ENCODE measurements around the gene CLEC16A. TPM values are rescaled to one million over a fixed set of nuclear protein-coding genes. Genes with fewer than 3 reads are reported as not detected.

CLEC16A gene
- total RNA-seq, 1 donor from 2014 or later: 20.4 TPM

GRCh38 chr16:10989559-10989958 is 45.2 kb downstream of the CLEC16A start:
- no peak for DNase-seq

- no peak for DNase-seq
Observed at GRCh38 chr16:10990378-10990777, 46.0 kb downstream of the CLEC16A start.

- DNase-seq: no peak
Observed at GRCh38 chr16:10992112-10992511, 47.7 kb downstream of the CLEC16A start.

- DNase-seq: no peak
Observed at GRCh38 chr16:10992797-10993196, 48.4 kb downstream of the CLEC16A start.

- no peak for DNase-seq
Observed at GRCh38 chr16:10993649-10994048, 49.3 kb downstream of the CLEC16A start.

GRCh38 chr16:10994571-10994970 is 50.2 kb downstream of the CLEC16A start:
- no peak for DNase-seq

- DNase-seq: no peak
Observed at GRCh38 chr16:10995565-10995964, 51.2 kb downstream of the CLEC16A start.

- no peak for DNase-seq
Observed at GRCh38 chr16:10997485-10997884, 53.1 kb downstream of the CLEC16A start.

GRCh38 chr16:10999300-10999699 is 54.9 kb downstream of the CLEC16A start:
- no peak for DNase-seq

- no peak for DNase-seq
Observed at GRCh38 chr16:11001611-11002010, 57.2 kb downstream of the CLEC16A start.

GRCh38 chr16:11003141-11003540 is 58.8 kb downstream of the CLEC16A start:
- no peak for DNase-seq

GRCh38 chr16:11004351-11004750 is 60.0 kb downstream of the CLEC16A start:
- DNase-seq: no peak

- DNase-seq: no peak
Observed at GRCh38 chr16:11004973-11005610, 60.7 kb downstream of the CLEC16A start.

- DNase-seq: no peak
Observed at GRCh38 chr16:11005611-11005975, 61.2 kb downstream of the CLEC16A start.

GRCh38 chr16:11006656-11007055 is 62.3 kb downstream of the CLEC16A start:
- no peak for DNase-seq

- DNase-seq: no peak
Observed at GRCh38 chr16:11007714-11008280, 63.4 kb downstream of the CLEC16A start.

- DNase-seq: no peak
Observed at GRCh38 chr16:11009027-11009755, 64.8 kb downstream of the CLEC16A start.

- no peak for DNase-seq
Observed at GRCh38 chr16:11010575-11011221, 66.3 kb downstream of the CLEC16A start.

- DNase-seq: no peak
Observed at GRCh38 chr16:11011326-11011725, 67.0 kb downstream of the CLEC16A start.

- DNase-seq: no peak
Observed at GRCh38 chr16:11012841-11013240, 68.5 kb downstream of the CLEC16A start.

- no peak for DNase-seq
Observed at GRCh38 chr16:11014136-11014535, 69.8 kb downstream of the CLEC16A start.

GRCh38 chr16:11015076-11015475 is 70.7 kb downstream of the CLEC16A start:
- no peak for DNase-seq

GRCh38 chr16:11015607-11016006 is 71.2 kb downstream of the CLEC16A start:
- no peak for DNase-seq

Data from occipital lobe (tissue), 2 donors.